ENCODE measurements around the gene LRRC27. TPM values are rescaled to one million over a fixed set of nuclear protein-coding genes. Genes with fewer than 3 reads are reported as not detected.

Gene LRRC27
- total RNA-seq, 4 donors from 2014 or later, result 5.9 to 69.5 (median 8.3) TPM; not detected in 1

GRCh38 chr10:132427939-132428367 is 96.0 kb downstream of the LRRC27 start:
- Histone ChIP-seq H3K4me1 (peaks cover 9 to 19% (median 14%) of the 10 kb centered on the region in 4 donors), H3K4me3 (no peak overlapping the region), H3K27ac (no peak overlapping the region), H3K27me3 (no peaks in the 10 kb centered on the region), H3K36me3 (no peaks in the 10 kb centered on the region), H3K9me3 (no peaks in the 10 kb centered on the region)
- TF ChIP-seq EP300 (IDR thresholded peaks at IDR 0.05; ENCODE audit: low read depth) (no peak), CTCF (IDR thresholded peaks at IDR 0.05) (no peak), POLR2A (IDR thresholded peaks at IDR 0.05) (no peak), POLR2AphosphoS5 (IDR thresholded peaks at IDR 0.05) (no peak)
- in situ Hi-C loops (cut with MboI; ENCODE audit: low pct_ligation_motif_present in 1 of 4, low pct_unique_long_range_greater_than_20kb in 1 of 4, low sequenced_read_pairs in 3 of 4) (no loop called here), intact Hi-C loops (cut with DNase I; ENCODE audit: low total_unique reads) (no loop called here)
- no peak for DNase-seq
- 89 to 96% methylated on average over 2 of the region's 2 CpGs for WGBS, 2 donors (ENCODE audit: low coverage in 1 of 2)

DNA sequence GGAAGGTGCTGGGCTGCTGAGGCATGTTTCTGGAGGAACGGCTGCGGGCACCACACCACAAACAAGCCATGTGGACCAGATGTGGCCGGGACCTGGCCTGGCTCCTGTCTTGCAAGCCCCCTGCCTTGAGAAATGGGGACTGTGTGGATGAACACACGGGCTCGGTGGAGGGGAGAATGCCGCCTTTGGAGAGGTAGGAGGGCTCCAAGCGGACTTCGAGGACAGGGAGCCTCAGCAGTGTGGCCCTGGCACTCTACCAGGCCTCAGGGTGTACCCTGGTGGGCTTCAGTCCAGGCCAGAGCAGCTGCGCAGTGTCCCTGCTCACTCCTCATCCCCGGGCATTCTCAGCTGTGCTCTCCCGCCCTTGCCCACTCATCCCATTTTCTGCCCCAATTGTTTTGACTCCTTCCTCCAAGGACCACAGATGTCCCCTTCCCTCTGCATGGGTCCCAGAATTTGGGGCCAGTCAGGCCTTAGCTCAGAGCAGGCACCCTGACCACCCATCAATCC is 96.5 kb downstream of the LRRC27 start:
- 95% methylated on average over 11 of the region's 11 CpGs; no CpG with 5 or more reads in 1 of the 2 donors for WGBS, 2 donors (ENCODE audit: low coverage in 1 of 2)
- in situ Hi-C loops (cut with MboI; ENCODE audit: low pct_ligation_motif_present in 1 of 4, low pct_unique_long_range_greater_than_20kb in 1 of 4, low sequenced_read_pairs in 3 of 4), result no loop called here
- TF ChIP-seq EP300 (IDR thresholded peaks at IDR 0.05; ENCODE audit: low read depth) (no peak), CTCF (IDR thresholded peaks at IDR 0.05) (no peak), POLR2A (IDR thresholded peaks at IDR 0.05) (no peak), POLR2AphosphoS5 (IDR thresholded peaks at IDR 0.05) (no peak)
- H3K4me3 ChIP-seq, result no peak overlapping the region
- no peaks in the 10 kb centered on the region for H3K36me3 ChIP-seq
- no peak for DNase-seq
- no peaks in the 10 kb centered on the region for H3K9me3 ChIP-seq
- H3K4me1 ChIP-seq, result peaks cover 8 to 13% (median 10%) of the 10 kb centered on the region in 4 donors
- H3K27me3 ChIP-seq, result no peaks in the 10 kb centered on the region
- H3K27ac ChIP-seq, result no peak overlapping the region
- intact Hi-C loops (cut with DNase I; ENCODE audit: low total_unique reads), result no loop called here

Other genes starting within 250 kb of the LRRC27 start
- gene DPYSL4, start 145.2 kb upstream of the LRRC27 start, total RNA-seq, result under 1 TPM in 1 of 4 donors, not detected in 3; 0.79 TPM
- 1 to 10 TPM in 3 of 4 donors, not detected in 1; 2.2 to 7.8 (median 3.7) TPM for gene STK32C, start 24.2 kb upstream of the LRRC27 start, total RNA-seq
- gene PWWP2B, start 65.0 kb downstream of the LRRC27 start, total RNA-seq, result 100 to 1,000 TPM in 1 of 4 donors, 10 to 100 TPM in 3; 45.9 to 129 (median 61.2) TPM
- 10 to 100 TPM; 34.8 to 80.8 (median 52.8) TPM for gene INPP5A, start 205.6 kb downstream of the LRRC27 start, total RNA-seq

Measured in transverse colon (tissue), 4 donors.